HS-5 (cell line): Measurements from ENCODE around the gene TMEM144.

Experiments
- DNase-seq: peaks from one replicate; pipeline ENCODE4 v3.0.0-alpha.2; 2012; ENCODE audit warnings: low read depth

The TMEM144 gene

GRCh38 chr4:158209825-158210807 lies at the start of gene TMEM144:
TSS of gene TMEM144 (plus strand) at chr4:158210486. CDS start at chr4:158212668, 2,182 bp downstream.
- DNase-seq, result peak; percentile 43

GRCh38 chr4:158161551-158162354 lies 48.5 kb upstream of the TMEM144 start:
- DNase-seq, result peak; percentile 77

GRCh38 chr4:158162631-158163030 lies 47.7 kb upstream of the TMEM144 start:
- DNase-seq, result no peak

GRCh38 chr4:158163941-158164767 lies 46.1 kb upstream of the TMEM144 start:
- no peak for DNase-seq

GRCh38 chr4:158164768-158165213 lies 45.5 kb upstream of the TMEM144 start:
- DNase-seq, result no peak

- no peak for DNase-seq
Measured at GRCh38 chr4:158166701-158167100, 43.6 kb upstream of the TMEM144 start.

GRCh38 chr4:158168606-158169005 lies 41.7 kb upstream of the TMEM144 start:
- no peak for DNase-seq

- no peak for DNase-seq
Measured at GRCh38 chr4:158169506-158169905, 40.8 kb upstream of the TMEM144 start.

- DNase-seq, result no peak
Measured at GRCh38 chr4:158169931-158170690, 40.2 kb upstream of the TMEM144 start.

GRCh38 chr4:158170691-158171561 lies 39.4 kb upstream of the TMEM144 start:
- DNase-seq, result no peak

- DNase-seq, result no peak
Measured at GRCh38 chr4:158172261-158173258, 37.7 kb upstream of the TMEM144 start, which contains the start of gene GASK1B. TSS of gene GASK1B (minus strand) at chr4:158173025. CDS start at chr4:158171375, 1,650 bp downstream.

GRCh38 chr4:158176108-158176507 lies 34.2 kb upstream of the TMEM144 start:
- DNase-seq, result no peak

GRCh38 chr4:158176776-158177175 lies 33.5 kb upstream of the TMEM144 start:
- no peak for DNase-seq

- DNase-seq, result no peak
Measured at GRCh38 chr4:158179465-158179864, 30.8 kb upstream of the TMEM144 start.

GRCh38 chr4:158181906-158182305 lies 28.4 kb upstream of the TMEM144 start:
- no peak for DNase-seq

- no peak for DNase-seq
Measured at GRCh38 chr4:158182736-158183135, 27.6 kb upstream of the TMEM144 start.

- no peak for DNase-seq
Measured at GRCh38 chr4:158186815-158187214, 23.5 kb upstream of the TMEM144 start.

- no peak for DNase-seq
Measured at GRCh38 chr4:158189422-158189821, 20.9 kb upstream of the TMEM144 start.

GRCh38 chr4:158190718-158191117 lies 19.6 kb upstream of the TMEM144 start:
- DNase-seq, result no peak
